Raji (cell line): ENCODE measurements around the gene ZFAND3.

Experiments used
- POLR2A ChIP-seq: IDR thresholded peaks from 2 replicates; pipeline ENCODE4 v1.6.1; 2011; ENCODE audit warnings: low read depth, low read length, control low read depth; ENCODE audit not compliant: insufficient read depth

The ZFAND3 gene

GRCh38 chr6:38171997-38172738, 352.6 kb downstream of the ZFAND3 start:
- TF ChIP-seq POLR2A, result no peak

- no peak for TF ChIP-seq POLR2A
These were observed 353.3 kb downstream of the ZFAND3 start for GRCh38 chr6:38172739-38173410.

- no peak for TF ChIP-seq POLR2A
These were observed 354.4 kb downstream of the ZFAND3 start for GRCh38 chr6:38173909-38174308.

GRCh38 chr6:38174315-38174714, 354.8 kb downstream of the ZFAND3 start:
- no peak for TF ChIP-seq POLR2A

GRCh38 chr6:38174806-38175495, 355.4 kb downstream of the ZFAND3 start:
- TF ChIP-seq POLR2A, result no peak

GRCh38 chr6:38175786-38176185, 356.3 kb downstream of the ZFAND3 start:
- no peak for TF ChIP-seq POLR2A

GRCh38 chr6:38176797-38177751, 357.5 kb downstream of the ZFAND3 start:
- no peak for TF ChIP-seq POLR2A

- no peak for TF ChIP-seq POLR2A
These were observed 358.5 kb downstream of the ZFAND3 start for GRCh38 chr6:38177882-38178583.

- TF ChIP-seq POLR2A, result no peak
These were observed 359.0 kb downstream of the ZFAND3 start for GRCh38 chr6:38178584-38178886.

GRCh38 chr6:38179300-38179699, 359.8 kb downstream of the ZFAND3 start:
- no peak for TF ChIP-seq POLR2A

- no peak for TF ChIP-seq POLR2A
These were observed 360.4 kb downstream of the ZFAND3 start for GRCh38 chr6:38179794-38180430.

GRCh38 chr6:38180586-38180985, 361.1 kb downstream of the ZFAND3 start:
- TF ChIP-seq POLR2A, result no peak

- no peak for TF ChIP-seq POLR2A
These were observed 362.9 kb downstream of the ZFAND3 start for GRCh38 chr6:38182426-38182825.

GRCh38 chr6:38183856-38184584, 364.5 kb downstream of the ZFAND3 start:
- no peak for TF ChIP-seq POLR2A

GRCh38 chr6:38184585-38185080, 365.1 kb downstream of the ZFAND3 start:
- TF ChIP-seq POLR2A, result no peak
